NCI-H146 treated with DMSO at 0.1 percent for 48 hours (cell line): ENCODE data around the gene TAF11L10.
"Not testable (repeated sequence)": the region's sequence is repeated elsewhere in the genome, so short reads cannot be mapped to it uniquely, and the experiment has no call there.

Experiments
- DNase-seq: peaks from one replicate; lab custom pipeline; 2025; ENCODE audit not compliant: unreplicated experiment; lab: John Stamatoyannopoulos, UW

The TAF11L10 gene

DNA sequence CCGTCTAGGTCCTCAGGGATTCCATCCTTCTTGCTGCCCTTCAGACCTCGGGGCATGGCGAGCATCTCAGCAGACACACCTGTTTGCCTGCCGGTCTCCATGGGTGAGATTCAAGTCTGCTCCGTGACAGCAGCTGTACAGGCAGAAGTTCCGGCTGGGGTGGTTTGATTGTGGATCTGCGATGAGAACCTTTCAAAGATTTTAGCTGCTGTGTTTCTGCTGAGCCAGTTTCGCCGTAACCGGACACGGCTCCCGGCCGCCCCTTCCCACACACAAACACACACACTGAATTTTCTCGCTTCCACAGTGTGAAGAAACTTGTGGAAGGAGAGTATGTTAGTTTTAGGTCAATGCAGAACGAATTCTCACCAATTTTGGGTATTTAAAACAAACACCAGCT lies at the start of gene TAF11L10:
TAF11L10 (minus strand) TSS at position 101 of the 400 bp plus-strand sequence.
- not testable (repeated sequence) for DNase-seq

DNA sequence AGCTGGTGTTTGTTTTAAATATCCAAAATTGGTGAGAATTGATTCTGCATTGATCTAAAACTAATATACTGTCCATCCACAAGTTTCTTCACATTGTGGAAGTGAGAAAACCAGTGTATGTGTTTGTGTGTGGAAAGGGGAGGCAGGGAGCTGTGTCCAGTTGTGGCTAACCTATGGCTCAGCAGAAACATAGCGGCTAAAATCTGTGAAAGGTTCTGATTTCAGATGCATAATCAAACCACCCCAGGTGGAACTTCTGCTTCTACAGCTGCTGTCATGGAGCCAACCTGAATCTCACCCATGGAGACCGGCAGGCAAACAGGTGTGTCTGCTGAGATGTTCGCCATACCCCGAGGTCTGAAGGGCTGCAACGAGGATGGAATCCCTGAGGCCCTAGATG lies 36.5 kb upstream of the TAF11L10 start, which contains the start of gene TAF11L14:
TAF11L14 (plus strand) TSS at position 301 of the 400 bp plus-strand sequence.
- no peak for DNase-seq

DNA sequence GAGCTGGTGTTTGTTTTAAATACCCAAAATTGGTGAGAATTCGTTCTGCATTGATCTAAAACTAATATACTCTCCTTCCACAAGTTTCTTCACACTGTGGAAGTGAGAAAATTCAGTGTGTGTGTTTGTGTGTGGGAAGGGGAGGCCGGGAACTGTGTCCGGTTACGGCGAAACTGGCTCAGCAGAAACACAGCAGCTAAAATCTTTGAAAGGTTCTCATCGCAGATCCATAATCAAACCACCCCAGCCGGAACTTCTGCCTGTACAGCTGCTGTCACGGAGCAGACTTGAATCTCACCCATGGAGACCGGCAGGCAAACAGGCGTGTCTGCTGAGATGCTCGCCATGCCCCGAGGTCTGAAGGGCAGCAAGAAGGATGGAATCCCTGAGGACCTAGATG lies 34.2 kb upstream of the TAF11L10 start, which contains the start of gene TAF11L13:
TAF11L13 (plus strand) TSS at position 301 of the 400 bp plus-strand sequence.
- DNase-seq, result not testable (repeated sequence)

DNA sequence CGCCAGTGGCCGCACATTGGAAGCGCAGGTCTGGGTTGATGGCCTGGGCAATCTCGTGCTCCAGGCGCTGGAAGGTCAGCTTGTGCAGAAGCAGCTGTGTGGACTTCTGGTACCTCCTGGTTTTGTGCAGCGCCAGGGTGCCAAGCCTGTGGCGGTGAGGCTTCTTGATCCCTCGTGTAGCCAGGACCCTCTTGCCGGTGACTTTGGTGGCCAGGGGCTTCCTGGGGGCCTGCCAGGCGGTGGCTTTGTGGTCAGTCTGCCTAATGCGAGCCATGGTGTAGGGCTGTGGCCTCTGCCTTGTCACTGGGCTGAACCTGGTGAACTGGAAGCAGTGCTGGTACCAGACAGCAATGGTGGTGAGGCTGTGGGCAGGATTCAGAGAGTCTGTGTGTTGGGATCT lies 28.1 kb upstream of the TAF11L10 start:
- DNase-seq, result no peak

DNA sequence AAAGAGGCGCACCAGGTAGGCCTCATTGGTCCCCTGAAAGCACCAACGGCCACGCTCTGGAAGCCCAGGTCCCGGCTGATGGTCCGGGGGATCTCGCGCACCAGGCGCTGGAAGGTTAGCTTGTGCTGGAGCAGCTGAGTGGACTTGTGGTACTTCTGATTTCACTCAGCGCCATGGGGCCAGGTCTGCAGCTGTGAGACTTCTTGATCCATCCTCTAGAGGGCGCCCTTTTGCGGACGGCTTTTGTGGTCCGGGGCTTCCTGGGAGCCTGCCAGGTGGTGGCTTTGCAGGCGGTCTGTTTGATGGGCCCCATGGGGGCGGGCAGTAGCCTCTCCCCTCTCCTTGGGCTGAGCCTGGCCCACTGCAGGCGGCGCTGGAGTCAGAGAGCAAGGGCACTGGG lies 23.0 kb upstream of the TAF11L10 start:
- DNase-seq, result no peak

DNA sequence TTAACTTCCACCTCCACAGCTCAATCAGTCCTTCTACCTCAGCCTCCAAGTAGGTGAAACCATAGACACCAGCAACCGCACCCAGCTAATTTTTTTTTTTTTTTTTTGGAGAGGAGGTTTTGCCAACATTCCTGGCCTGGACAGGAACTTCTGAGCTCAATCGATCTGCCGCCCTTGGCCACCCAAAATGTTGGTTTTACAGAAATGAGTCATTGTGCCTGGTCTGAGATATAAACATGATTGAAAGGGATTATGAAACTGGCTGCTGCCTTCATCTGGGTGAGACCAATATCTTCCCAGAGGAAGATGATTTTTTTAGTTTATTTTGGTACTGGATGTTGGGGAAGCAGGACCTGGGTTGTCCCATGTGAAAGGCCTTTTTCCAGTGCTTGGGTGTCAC lies 21.7 kb upstream of the TAF11L10 start:
- no peak for DNase-seq

DNA sequence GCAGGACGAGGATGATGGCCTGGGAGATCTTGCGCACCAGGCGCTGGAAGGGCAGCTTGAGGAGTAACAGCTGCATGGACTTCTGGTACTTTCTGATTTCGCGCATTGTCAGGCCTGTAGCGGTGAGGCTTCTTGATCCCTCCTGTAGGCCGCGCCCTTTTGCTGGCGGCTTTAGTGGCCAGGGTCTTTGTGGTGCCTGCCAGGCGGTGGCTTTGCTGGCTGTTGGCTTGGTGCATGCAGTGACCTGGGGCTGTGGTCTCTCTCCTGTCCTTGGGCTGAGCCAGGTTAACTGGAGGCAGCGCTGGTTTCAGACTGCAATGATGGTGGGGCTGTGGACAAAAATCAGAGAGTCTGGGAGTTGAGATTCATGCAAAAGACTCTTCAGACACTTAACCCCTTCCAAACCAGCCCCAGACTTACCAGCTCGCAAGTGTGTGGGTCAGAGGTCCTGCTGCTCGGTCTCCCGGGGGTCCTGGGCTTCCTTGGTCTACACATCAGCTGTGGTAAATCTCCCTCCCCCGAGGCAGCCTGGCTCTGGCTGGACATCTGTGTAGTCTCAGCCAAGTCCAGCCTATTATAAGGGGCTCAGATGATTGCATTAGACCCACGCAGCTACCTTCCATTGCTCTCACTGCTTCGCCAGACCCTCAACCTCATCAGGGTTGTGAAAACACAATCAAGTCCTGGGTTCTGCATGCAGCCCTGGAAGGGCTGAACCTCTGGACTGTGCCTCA lies 17.4 kb upstream of the TAF11L10 start:
- DNase-seq, result no peak

DNA sequence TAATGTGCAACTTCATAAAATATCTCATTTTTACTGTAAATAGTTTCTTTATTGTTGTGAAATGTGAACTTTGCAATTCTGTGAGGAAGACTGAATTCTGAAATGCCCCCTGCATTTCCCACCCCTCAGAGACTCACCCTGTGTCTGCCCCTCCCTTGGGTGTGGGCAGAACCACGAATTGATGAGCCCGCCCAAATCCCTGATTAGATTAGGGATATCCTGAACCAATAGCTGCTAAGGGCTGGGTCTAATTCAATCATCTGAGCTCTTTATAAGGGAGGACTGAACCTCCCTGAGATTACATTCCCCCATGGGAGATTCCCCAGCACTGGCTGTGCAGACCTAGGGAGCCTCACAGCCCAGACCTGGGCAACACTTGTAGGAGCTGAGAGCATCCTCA lies 12.5 kb upstream of the TAF11L10 start, which contains the start of gene TAF11L12:
TAF11L12 (plus strand) TSS at position 301 of the 400 bp plus-strand sequence.
- not testable (repeated sequence) for DNase-seq

DNA sequence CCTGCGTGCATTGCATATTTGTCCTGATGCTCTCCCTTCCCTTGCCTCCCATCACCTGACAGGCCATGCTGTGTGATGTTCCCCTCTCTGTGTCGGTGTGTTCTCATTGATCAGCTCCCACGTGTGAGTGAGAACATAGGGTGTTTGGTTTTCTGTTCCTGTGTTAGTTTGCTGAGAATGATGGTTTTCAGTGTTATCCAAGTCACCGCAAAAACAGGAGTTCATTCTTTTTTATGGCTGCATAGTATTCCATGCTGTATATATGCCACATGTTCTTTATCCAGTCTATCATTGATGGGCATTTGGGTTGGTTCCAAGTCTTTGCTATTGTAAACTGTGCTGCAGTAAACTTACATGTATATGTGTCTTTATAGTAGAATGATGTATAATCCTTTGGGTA lies 9.8 kb upstream of the TAF11L10 start:
- not testable (repeated sequence) for DNase-seq

DNA sequence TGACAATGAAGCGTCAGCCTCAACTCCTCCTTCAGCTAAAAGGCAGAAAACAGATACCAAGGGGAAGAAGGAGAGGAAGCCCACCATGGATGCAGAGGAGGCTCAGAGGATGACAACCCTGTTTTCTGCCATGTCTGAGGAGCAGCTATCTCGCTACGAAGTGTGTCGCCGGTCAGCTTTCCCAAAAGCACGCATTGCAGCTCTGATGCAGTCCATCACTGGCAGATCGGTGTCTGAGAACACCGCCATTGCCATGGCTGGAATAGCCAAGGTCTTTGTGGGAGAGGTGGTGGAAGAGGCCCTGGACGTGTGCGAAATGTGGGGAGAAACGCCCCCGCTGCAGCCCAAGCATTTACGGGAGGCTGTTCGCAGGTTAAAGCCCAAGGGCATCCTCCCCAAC lies 7.3 kb upstream of the TAF11L10 start:
- no peak for DNase-seq

DNA sequence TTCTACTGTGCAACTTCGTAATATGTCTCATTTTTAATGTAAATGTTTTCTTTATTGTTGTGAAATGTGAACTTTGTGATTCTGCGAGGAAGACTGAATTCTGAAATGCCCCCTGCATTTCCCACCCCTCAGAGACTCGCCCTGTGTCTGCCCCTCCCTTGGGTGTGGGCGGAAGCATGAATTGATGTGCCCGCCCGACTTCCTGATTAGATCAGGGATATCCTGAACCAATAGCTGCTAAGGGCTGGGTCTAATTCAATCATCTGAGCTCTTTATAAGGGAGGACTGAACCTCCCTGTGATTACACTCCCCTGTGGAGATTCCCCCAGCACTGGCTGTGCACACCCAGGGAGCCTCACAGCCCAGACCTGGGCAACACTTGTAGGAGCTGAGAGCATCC lies 6.3 kb upstream of the TAF11L10 start, which contains the start of gene TAF11L11:
TAF11L11 (plus strand) TSS at position 304 of the 400 bp plus-strand sequence.
- DNase-seq, result not testable (repeated sequence)

DNA sequence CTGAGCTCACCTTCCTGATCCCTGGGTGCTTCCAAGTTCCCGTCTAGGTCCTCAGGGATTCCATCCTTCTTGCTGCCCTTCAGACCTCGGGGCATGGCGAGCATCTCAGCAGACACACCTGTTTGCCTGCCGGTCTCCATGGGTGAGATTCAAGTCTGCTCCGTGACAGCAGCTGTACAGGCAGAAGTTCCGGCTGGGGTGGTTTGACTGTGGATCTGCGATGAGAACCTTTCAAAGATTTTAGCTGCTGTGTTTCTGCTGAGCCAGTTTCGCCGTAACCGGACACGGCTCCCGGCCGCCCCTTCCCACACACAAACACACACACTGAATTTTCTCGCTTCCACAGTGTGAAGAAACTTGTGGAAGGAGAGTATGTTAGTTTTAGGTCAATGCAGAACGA lies 3.4 kb downstream of the TAF11L10 start, which contains the start of gene TAF11L9:
TAF11L9 (minus strand) TSS at position 140 of the 400 bp plus-strand sequence.
- DNase-seq, result not testable (repeated sequence)

DNA sequence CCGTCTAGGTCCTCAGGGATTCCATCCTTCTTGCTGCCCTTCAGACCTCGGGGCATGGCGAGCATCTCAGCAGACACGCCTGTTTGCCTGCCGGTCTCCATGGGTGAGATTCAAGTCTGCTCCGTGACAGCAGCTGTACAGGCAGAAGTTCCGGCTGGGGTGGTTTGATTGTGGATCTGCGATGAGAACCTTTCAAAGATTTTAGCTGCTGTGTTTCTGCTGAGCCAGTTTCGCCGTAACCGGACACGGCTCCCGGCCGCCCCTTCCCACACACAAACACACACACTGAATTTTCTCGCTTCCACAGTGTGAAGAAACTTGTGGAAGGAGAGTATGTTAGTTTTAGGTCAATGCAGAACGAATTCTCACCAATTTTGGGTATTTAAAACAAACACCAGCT lies 6.8 kb downstream of the TAF11L10 start, which contains the start of gene TAF11L8:
TAF11L8 (minus strand) TSS at position 101 of the 400 bp plus-strand sequence.
- not testable (repeated sequence) for DNase-seq

DNA sequence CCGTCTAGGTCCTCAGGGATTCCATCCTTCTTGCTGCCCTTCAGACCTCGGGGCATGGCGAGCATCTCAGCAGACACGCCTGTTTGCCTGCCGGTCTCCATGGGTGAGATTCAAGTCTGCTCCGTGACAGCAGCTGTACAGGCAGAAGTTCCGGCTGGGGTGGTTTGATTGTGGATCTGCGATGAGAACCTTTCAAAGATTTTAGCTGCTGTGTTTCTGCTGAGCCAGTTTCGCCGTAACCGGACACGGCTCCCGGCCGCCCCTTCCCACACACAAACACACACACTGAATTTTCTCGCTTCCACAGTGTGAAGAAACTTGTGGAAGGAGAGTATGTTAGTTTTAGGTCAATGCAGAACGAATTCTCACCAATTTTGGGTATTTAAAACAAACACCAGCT lies 12.0 kb downstream of the TAF11L10 start, which contains the start of gene TAF11L7:
TAF11L7 (minus strand) TSS at position 101 of the 400 bp plus-strand sequence.
- DNase-seq, result not testable (repeated sequence)
